Mesodermal cell (in vitro differentiated cells): ENCODE results near the gene APOBEC4.
"Not testable (repeated sequence)": the region's sequence is repeated elsewhere in the genome, so short reads cannot be mapped to it uniquely, and the experiment has no call there.

Experiments
- H3K27ac ChIP-seq: 2 replicates; pipeline ENCODE4 v1.7.0; 2013; ENCODE audit warnings: mild to moderate bottlenecking, low read depth, low read length, moderate library complexity; ENCODE audit not compliant: severe bottlenecking
- H3K36me3 ChIP-seq: 2 replicates; pipeline ENCODE4 v1.7.1; 2013; ENCODE audit warnings: mild to moderate bottlenecking, low read length, moderate library complexity; ENCODE audit not compliant: control insufficient read depth, insufficient read depth
- H3K4me1 ChIP-seq: one replicate; pipeline ENCODE4 v1.7.1; 2013; ENCODE audit warnings: mild to moderate bottlenecking, low read length; ENCODE audit not compliant: insufficient read depth, control insufficient read depth, poor library complexity, severe bottlenecking
- H3K4me3 ChIP-seq: 2 replicates; pipeline ENCODE4 v1.7.0; 2013; ENCODE audit warnings: low read length, control low read depth, mild to moderate bottlenecking; ENCODE audit not compliant: insufficient read depth, poor library complexity, severe bottlenecking; ENCODE audit errors: extremely low read depth
- H3K9me3 ChIP-seq: 2 replicates; pipeline ENCODE4 v1.7.1; 2013; ENCODE audit warnings: mild to moderate bottlenecking, low read length, moderate library complexity; ENCODE audit not compliant: control insufficient read depth
- WGBS, 2 experiments: methylation state at CpG; one replicate each; pipeline ENCODE4 v1.1.5; 2013; ENCODE audit warnings: missing lambda C conversion rate in 2 of 2; ENCODE audit not compliant: insufficient coverage in 2 of 2; 5-methylcytosine and 5-hydroxymethylcytosine counted together

The APOBEC4 gene

DNA sequence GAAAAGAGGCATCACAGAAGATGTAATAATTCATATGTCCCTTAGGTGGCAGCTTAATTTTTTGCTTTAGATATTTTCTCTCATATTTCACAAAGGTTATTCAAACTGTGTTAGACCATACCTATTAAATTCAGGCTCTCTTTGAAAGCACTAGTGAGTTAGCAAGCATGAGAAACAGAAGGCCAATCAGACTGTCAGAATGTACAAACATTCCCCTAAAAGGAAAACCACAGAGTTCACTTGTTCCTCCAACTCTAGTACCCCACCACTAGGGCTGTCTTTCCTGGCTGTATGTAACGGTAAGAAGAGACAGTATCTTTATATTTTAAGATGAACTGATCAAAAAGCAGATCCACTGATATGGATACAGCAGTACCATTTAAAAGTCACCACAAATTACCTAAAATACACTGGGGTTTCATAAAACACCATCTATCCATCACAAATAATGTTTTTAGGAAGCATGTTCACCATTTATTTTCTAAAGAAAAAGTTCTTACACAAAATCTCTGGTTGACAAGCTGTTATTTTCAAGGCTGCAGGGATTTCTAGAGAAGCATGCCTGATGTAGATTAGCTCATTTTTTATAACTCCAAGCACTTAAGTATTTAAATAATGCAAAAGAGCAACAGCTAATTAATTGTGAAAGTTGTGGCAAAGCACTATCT is 19.3 kb downstream of the APOBEC4 start:
- H3K36me3 ChIP-seq, result peaks cover 34% of the 10 kb centered on the region
- peaks cover 15% of the 10 kb centered on the region for H3K4me1 ChIP-seq
- WGBS, 2 experiments, result no CpG with 5 or more reads among the region's 1 CpG
- peak overlapping the region; percentile 17 for H3K27ac ChIP-seq
- H3K9me3 ChIP-seq, result no peaks in the 10 kb centered on the region
- H3K4me3 ChIP-seq, result peak overlapping the region; percentile 79

- Histone ChIP-seq H3K9me3 (no peaks in the 10 kb centered on the region), H3K36me3 (peaks cover 43% of the 10 kb centered on the region), H3K27ac (no peak overlapping the region), H3K4me1 (peaks cover 15% of the 10 kb centered on the region), H3K4me3 (peak overlapping the region; percentile 79)
- 33 to 57% methylated on average over 1 of the region's 1 CpG for WGBS, 2 experiments
Measured at GRCh38 chr1:183632964-183633363, 20.2 kb downstream of the APOBEC4 start.

- no peaks in the 10 kb centered on the region for H3K9me3 ChIP-seq
- peaks cover 13% of the 10 kb centered on the region for H3K4me1 ChIP-seq
- no peak overlapping the region for H3K27ac ChIP-seq
- peaks cover 50% of the 10 kb centered on the region for H3K36me3 ChIP-seq
- WGBS, 2 experiments, result 60% methylated on average over 2 of the region's 2 CpGs; no CpG with 5 or more reads in 1 of the 2 experiments
- peak overlapping the region; percentile 79 for H3K4me3 ChIP-seq
Measured at GRCh38 chr1:183632114-183632513, 21.0 kb downstream of the APOBEC4 start.

DNA sequence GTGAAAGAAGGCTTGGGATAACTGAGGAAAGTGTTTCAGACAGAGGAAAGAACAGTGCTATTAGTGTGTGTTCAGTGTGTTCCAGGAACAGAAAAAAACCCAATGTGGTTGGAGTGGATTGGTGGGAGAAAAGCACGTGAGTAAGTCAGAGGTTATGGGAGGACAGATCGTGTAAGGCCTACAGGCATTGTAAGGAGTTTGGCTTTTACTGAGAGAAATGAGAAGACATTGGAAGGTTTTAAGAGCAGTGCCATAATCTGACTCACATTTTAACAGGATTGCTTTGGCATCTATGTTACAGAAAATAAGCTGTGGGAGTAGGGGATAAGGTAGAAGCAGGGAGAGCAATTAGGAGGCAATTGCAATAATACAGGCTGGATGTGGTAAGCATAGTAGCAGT is 22.4 kb downstream of the APOBEC4 start:
- Histone ChIP-seq H3K4me3 (no peak overlapping the region), H3K36me3 (peaks cover 63% of the 10 kb centered on the region), H3K27ac (no peak overlapping the region), H3K9me3 (no peaks in the 10 kb centered on the region), H3K4me1 (peaks cover 11% of the 10 kb centered on the region)
- 87 to 95% methylated on average over 2 of the region's 2 CpGs for WGBS, 2 experiments

DNA sequence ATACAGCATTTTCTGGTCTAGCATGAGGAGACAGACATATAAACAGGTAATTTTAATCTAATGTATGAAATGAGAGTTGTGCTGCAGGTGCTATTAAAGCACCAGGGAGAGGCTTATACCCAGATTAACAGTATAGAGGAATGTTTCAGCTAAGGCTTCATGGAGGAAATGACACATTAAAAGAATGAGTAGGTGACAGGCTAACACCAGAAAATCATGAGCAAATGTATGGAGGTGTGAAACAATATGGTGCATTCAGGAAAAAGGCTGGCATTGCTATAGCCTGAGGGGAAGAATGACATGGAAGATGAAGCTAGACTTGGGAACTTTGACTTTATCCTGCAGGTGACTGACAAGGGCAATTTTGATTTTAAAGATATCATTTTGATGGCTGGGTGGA is 24.6 kb downstream of the APOBEC4 start:
- H3K4me1 ChIP-seq, result peaks cover 11% of the 10 kb centered on the region
- no peak overlapping the region for H3K4me3 ChIP-seq
- no peak overlapping the region for H3K27ac ChIP-seq
- no peaks in the 10 kb centered on the region for H3K9me3 ChIP-seq
- peaks cover 76% of the 10 kb centered on the region for H3K36me3 ChIP-seq

GRCh38 chr1:183626236-183626635 is 26.9 kb downstream of the APOBEC4 start:
- not testable (repeated sequence) for H3K4me3 ChIP-seq, H3K4me1 ChIP-seq, H3K9me3 ChIP-seq, H3K27ac ChIP-seq
- WGBS, 2 experiments, result 100% methylated on average over 1 of the region's 3 CpGs; no CpG with 5 or more reads in 1 of the 2 experiments
- peaks cover 60% of the 10 kb centered on the region for H3K36me3 ChIP-seq

- H3K4me3 ChIP-seq, result no peak overlapping the region
- WGBS, 2 experiments, result 53 to 84% methylated on average over 4 to 8 of the region's 10 CpGs
- no peak overlapping the region for H3K27ac ChIP-seq
- H3K4me1 ChIP-seq, result no peaks in the 10 kb centered on the region
- H3K9me3 ChIP-seq, result no peaks in the 10 kb centered on the region
- peaks cover 35% of the 10 kb centered on the region for H3K36me3 ChIP-seq
Measured at GRCh38 chr1:183622884-183623785, 30.0 kb downstream of the APOBEC4 start.

DNA sequence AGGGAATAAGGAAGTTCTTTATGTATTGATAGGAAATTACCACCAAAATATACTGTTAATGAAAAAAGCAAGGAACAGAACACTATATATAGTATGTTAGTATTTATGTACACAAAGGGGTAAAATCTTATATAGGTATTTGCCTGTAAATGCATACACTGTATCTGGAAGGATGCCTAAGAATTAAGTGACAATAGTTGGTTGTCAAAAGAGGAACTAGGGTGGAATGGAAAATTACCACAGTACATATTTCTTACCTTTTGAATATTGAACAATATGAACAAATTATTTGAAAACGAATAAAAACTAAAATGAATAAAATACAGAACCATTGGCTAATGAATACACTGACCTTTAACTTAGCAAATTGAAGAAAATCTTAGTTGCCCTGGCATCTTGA is 31.1 kb downstream of the APOBEC4 start:
- no peaks in the 10 kb centered on the region for H3K9me3 ChIP-seq
- H3K27ac ChIP-seq, result no peak overlapping the region
- H3K4me1 ChIP-seq, result no peaks in the 10 kb centered on the region
- H3K36me3 ChIP-seq, result peaks cover 25% of the 10 kb centered on the region
- H3K4me3 ChIP-seq, result no peak overlapping the region
- no CpG with 5 or more reads among the region's 1 CpG for WGBS, 2 experiments

- Histone ChIP-seq H3K36me3 (peaks cover 8% of the 10 kb centered on the region), H3K27ac (no peak overlapping the region), H3K4me3 (no peak overlapping the region), H3K4me1 (no peaks in the 10 kb centered on the region), H3K9me3 (no peaks in the 10 kb centered on the region)
- WGBS, 2 experiments, result no CpG with 5 or more reads among the region's 2 CpGs
Measured at GRCh38 chr1:183620311-183620710, 32.8 kb downstream of the APOBEC4 start.

GRCh38 chr1:183619781-183620180 is 33.3 kb downstream of the APOBEC4 start:
- Histone ChIP-seq H3K4me3 (no peak overlapping the region), H3K9me3 (no peaks in the 10 kb centered on the region), H3K27ac (no peak overlapping the region), H3K36me3 (peaks cover 3% of the 10 kb centered on the region), H3K4me1 (no peaks in the 10 kb centered on the region)
- no CpG with 5 or more reads among the region's 1 CpG for WGBS, 2 experiments

DNA sequence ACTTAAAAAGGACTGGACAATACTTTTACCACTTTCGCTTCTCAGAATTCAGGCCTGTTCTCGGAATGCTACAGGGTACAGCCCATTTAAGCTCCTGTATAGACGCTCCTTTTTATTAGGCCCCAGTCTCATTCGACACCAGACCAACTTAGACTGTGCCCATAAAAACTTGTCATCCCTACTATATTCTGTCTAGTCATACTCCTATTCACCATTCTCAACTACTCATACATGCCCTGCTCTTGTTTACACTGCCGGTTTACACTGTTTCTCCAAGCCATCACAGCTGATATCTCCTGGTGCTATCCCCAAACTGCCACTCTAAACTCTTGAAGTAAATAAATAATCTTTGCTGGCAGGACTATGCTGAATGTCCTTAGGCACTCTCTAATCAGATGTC is 34.9 kb downstream of the APOBEC4 start:
- H3K9me3 ChIP-seq, H3K4me1 ChIP-seq, H3K36me3 ChIP-seq, H3K4me3 ChIP-seq, H3K27ac ChIP-seq: not testable (repeated sequence)
- 71 to 81% methylated on average over 3 to 4 of the region's 5 CpGs for WGBS, 2 experiments
